ENCODE data around the gene LRRC75B.

GRCh38 chr22:24566899-24567511, 25.9 kb downstream of the LRRC75B start:
- TF ChIP-seq, protein P1, sequence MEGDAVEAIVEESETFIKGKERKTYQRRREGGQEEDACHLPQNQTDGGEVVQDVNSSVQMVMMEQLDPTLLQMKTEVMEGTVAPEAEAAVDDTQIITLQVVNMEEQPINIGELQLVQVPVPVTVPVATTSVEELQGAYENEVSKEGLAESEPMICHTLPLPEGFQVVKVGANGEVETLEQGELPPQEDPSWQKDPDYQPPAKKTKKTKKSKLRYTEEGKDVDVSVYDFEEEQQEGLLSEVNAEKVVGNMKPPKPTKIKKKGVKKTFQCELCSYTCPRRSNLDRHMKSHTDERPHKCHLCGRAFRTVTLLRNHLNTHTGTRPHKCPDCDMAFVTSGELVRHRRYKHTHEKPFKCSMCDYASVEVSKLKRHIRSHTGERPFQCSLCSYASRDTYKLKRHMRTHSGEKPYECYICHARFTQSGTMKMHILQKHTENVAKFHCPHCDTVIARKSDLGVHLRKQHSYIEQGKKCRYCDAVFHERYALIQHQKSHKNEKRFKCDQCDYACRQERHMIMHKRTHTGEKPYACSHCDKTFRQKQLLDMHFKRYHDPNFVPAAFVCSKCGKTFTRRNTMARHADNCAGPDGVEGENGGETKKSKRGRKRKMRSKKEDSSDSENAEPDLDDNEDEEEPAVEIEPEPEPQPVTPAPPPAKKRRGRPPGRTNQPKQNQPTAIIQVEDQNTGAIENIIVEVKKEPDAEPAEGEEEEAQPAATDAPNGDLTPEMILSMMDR (IDR thresholded peaks at IDR 0.05): no peak
- TF ChIP-seq FOXM1 (IDR thresholded peaks at IDR 0.05; ENCODE audit: low read depth): no peak
- TF ChIP-seq POLR2AphosphoS5 (IDR thresholded peaks at IDR 0.05; ENCODE audit: low read depth, low read length): no peak
- no peak for TF ChIP-seq RAD21 (IDR thresholded peaks at IDR 0.05; ENCODE audit: low read length)
- TF ChIP-seq FOXJ3 (CRISPR knock-in tag; IDR thresholded peaks at IDR 0.05): no peak

Data from SK-N-SH (cell line).